ENCODE results near the gene MYBPC2. TPM values are rescaled to one million over a fixed set of nuclear protein-coding genes. Genes with fewer than 3 reads are reported as not detected.

MYBPC2 gene
- total and polyA plus RNA-seq, 2 donors (not counting 3 experiments of a cell fraction or from before 2014, with no cell fraction given) = 0.03 TPM; not detected in 1

DNA sequence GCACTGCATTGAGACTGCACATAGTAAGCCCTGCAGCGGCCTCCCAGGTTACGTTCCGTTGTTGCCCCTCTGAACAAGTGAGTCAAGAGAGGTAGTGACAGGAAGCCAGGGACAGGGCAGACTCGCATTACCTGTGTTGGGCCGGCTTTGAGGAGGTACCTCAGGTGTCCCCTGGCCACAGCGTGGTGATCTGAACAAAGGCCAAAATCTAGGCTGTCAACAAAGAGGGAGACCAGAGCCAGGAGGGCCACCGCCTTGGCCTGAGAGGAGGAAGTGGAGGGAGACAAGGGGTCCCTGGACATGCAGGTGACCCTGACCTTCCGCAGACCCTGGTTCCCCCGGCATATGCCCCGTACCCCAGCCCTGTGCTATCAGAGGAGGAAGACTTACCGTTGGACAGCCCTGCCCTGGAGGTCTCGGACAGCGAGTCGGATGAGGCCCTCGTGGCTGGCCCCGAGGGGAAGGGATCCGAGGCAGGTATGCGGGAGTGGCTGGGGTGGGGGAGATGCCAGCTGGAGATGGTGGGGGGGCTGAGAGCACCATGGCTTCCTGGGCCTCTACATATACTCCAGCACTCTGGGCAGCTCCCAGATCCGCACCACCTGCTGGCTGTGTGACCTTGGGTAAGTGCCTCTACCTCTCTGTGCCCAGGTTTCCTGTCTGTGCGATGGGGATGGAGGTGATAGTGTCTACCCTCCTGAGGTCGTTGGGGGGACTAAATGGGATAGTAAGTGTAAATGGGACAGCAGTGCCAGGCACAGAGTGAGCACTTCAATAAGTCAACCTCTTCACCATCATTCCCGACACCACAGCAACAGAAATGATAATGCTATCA, 9.2 kb upstream of the MYBPC2 start:
- CTCF ChIA-PET = interaction anchor here (1.6 kb wide), 1 partner anchor 55 kb away, joined by 5 read pairs; no protein-coding TSS in a partner anchor
- H3K4me2 ChIP-seq (ENCODE audit: insufficient read depth, low read length) = no peak overlapping the region
- no peak overlapping the region for H3K27ac ChIP-seq (ENCODE audit: insufficient read depth, low read depth, low read length)
- no peak for DNase-seq (ENCODE audit: low read depth, low spot score)
- H2AFZ ChIP-seq (ENCODE audit: low read depth, low read length) = no peak overlapping the region
- H3K4me3 ChIP-seq (replicated peaks in 1 of 3; ENCODE audit: insufficient read depth in 1 of 3, low read depth in 1 of 3, low read length in 3 of 3) = no peak overlapping the region
- intact Hi-C loops (cut with micrococcal nuclease) = no loop called here
- BruUV-seq (replicated peaks) = no TSS peak
- H4K20me1 ChIP-seq (replicated peaks; ENCODE audit: control insufficient read depth, extremely low read depth, insufficient read depth, low read length) = no peaks in the 10 kb centered on the region
- H3K4me1 ChIP-seq (ENCODE audit: control insufficient read depth, extremely low read depth, insufficient read depth, low read length) = no peaks in the 10 kb centered on the region
- no peak overlapping the region for H3K9ac ChIP-seq (replicated peaks; ENCODE audit: extremely low read depth, insufficient read depth, low read length)
- no peaks in the 10 kb centered on the region for H3K36me3 ChIP-seq (ENCODE audit: control insufficient read depth in 2 of 2, extremely low read depth in 1 of 2, insufficient read depth in 2 of 2, low read length in 2 of 2)
- H3K9me1 ChIP-seq (replicated peaks; ENCODE audit: control insufficient read depth, extremely low read depth, insufficient read depth, low read length) = no peaks in the 10 kb centered on the region
- TF ChIP-seq, protein P1, sequence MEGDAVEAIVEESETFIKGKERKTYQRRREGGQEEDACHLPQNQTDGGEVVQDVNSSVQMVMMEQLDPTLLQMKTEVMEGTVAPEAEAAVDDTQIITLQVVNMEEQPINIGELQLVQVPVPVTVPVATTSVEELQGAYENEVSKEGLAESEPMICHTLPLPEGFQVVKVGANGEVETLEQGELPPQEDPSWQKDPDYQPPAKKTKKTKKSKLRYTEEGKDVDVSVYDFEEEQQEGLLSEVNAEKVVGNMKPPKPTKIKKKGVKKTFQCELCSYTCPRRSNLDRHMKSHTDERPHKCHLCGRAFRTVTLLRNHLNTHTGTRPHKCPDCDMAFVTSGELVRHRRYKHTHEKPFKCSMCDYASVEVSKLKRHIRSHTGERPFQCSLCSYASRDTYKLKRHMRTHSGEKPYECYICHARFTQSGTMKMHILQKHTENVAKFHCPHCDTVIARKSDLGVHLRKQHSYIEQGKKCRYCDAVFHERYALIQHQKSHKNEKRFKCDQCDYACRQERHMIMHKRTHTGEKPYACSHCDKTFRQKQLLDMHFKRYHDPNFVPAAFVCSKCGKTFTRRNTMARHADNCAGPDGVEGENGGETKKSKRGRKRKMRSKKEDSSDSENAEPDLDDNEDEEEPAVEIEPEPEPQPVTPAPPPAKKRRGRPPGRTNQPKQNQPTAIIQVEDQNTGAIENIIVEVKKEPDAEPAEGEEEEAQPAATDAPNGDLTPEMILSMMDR (IDR thresholded peaks at IDR 0.05; ENCODE audit: extremely low read depth in 1 of 2, insufficient read depth in 1 of 2, low read depth in 1 of 2, low read length in 2 of 2) = no peak
- TF ChIP-seq POLR2AphosphoS5 (IDR thresholded peaks at IDR 0.05; ENCODE audit: insufficient read depth, low read depth, low read length) (no peak), GATA2 (IDR thresholded peaks at IDR 0.05; ENCODE audit: insufficient read depth, insufficient read length, low read depth, low read length) (no peak), FOS (IDR thresholded peaks at IDR 0.05; ENCODE audit: borderline replicate concordance, insufficient read depth, low read length) (no peak), JUN (IDR thresholded peaks at IDR 0.05; ENCODE audit: borderline replicate concordance, insufficient read depth, insufficient read length, low read depth) (no peak), MYC (IDR thresholded peaks at IDR 0.05; ENCODE audit: low read depth, low read length) (no peak), POLR2A (IDR thresholded peaks at IDR 0.05; ENCODE audit: low read depth, low read length) (no peak), EZH2 (IDR thresholded peaks at IDR 0.05; ENCODE audit: borderline replicate concordance, low read depth, low read length, severe bottlenecking) (no peak)
- TF ChIP-seq, protein P2, sequence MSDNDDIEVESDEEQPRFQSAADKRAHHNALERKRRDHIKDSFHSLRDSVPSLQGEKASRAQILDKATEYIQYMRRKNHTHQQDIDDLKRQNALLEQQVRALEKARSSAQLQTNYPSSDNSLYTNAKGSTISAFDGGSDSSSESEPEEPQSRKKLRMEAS (IDR thresholded peaks at IDR 0.05; ENCODE audit: insufficient read depth, insufficient read length) = no peak
- H3K9me3 ChIP-seq (replicated peaks; ENCODE audit: control insufficient read depth, insufficient read depth, low read length) = no peaks in the 10 kb centered on the region
- peaks cover 13 to 21% of the 10 kb centered on the region in 2 experiments for H3K27me3 ChIP-seq (ENCODE audit: control insufficient read depth in 2 of 2, insufficient read depth in 2 of 2, low read length in 2 of 2)
- dilution Hi-C loops (cut with MboI; ENCODE audit: extremely low pct_ligation_motif_present, low sequenced_read_pairs) = no loop called here
- no peaks in the 10 kb centered on the region for H3K79me2 ChIP-seq (ENCODE audit: control insufficient read depth, insufficient read depth, low read length)
- POLR2A ChIA-PET = no interaction called here
- FAIRE-seq = no peak
